Fibroblast of the aortic adventitia (primary cell): ENCODE data around the gene DLGAP4. TPM values are rescaled to one million over a fixed set of nuclear protein-coding genes. Genes with fewer than 3 reads are reported as not detected.
A peak's percentile ranks its signal among the peaks of the same experiment; 100 is the strongest.

ENCODE experiments used
- DNase-seq: peaks from one replicate; pipeline ENCODE4 v3.0.0-alpha.2; 2010; ENCODE audit warnings: low read depth
- H3K4me3 ChIP-seq: 2 replicates; pipeline ENCODE4 v1.5.1; 2011; ENCODE audit warnings: low read depth, mild to moderate bottlenecking, control low read depth, low read length, moderate library complexity
- CTCF ChIP-seq: IDR thresholded peaks from 2 replicates; pipeline ENCODE4 v1.5.1; 2011; ENCODE audit warnings: mild to moderate bottlenecking, low read length, control low read depth, inconsistent platforms; ENCODE audit not compliant: insufficient read depth
- total RNA-seq: library from RNA; depleted of rRNA; stranded (reverse); fragments of >200 nt; gene quantifications from 2 replicates; pipeline ENCODE4 v1.2.3, GENCODE V29; 2012; ENCODE audit warnings: low replicate concordance

DLGAP4 gene
- total RNA-seq, 1 donor = 19.5 TPM

DNA sequence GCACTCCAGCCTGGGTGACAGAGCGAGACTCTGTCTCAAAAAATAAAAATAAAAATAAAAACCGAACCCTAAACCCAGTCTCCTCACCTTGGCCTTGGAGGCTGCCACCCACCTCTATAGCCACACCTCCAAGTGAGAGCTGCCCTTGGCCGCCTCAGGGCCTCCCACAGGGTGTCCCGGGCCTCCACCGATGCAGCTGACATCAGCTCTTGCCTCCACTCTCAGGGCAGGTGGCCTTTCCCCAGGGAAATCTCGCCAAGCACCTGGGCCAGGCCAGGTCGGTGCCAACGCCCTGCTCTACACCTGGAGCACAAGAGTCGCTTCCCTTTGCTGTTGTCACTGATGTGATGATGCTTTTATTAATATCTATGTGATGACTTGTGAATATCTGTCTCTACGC, 226.2 kb downstream of the DLGAP4 start:
- no peak for DNase-seq
- TF ChIP-seq CTCF = no peak

DNA sequence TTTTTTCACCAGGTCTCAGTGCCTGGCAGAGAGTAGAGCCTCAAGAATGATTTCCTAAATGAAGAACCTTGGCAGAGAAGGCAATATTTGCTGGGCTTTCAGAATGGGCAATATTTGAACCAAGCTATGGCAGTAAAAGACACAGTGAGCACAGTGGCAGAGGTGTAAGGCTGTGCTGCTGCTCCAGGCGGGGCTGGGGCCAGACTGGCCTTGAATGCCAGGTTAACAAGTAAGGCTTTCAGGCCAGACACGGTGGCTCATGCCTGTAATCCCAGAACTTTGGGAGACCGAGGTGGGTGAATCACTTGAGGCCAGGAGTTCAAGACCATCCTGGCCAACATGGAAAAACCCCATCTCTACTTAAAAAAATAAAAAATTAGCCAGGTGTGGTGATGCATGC, 226.7 kb downstream of the DLGAP4 start:
- no peak overlapping the region for H3K4me3 ChIP-seq
- TF ChIP-seq CTCF = no peak
- no peak for DNase-seq

More for the DNA sequence above, 226.2 kb downstream of the DLGAP4 start:
- H3K4me3 ChIP-seq = no peak overlapping the region

DNA sequence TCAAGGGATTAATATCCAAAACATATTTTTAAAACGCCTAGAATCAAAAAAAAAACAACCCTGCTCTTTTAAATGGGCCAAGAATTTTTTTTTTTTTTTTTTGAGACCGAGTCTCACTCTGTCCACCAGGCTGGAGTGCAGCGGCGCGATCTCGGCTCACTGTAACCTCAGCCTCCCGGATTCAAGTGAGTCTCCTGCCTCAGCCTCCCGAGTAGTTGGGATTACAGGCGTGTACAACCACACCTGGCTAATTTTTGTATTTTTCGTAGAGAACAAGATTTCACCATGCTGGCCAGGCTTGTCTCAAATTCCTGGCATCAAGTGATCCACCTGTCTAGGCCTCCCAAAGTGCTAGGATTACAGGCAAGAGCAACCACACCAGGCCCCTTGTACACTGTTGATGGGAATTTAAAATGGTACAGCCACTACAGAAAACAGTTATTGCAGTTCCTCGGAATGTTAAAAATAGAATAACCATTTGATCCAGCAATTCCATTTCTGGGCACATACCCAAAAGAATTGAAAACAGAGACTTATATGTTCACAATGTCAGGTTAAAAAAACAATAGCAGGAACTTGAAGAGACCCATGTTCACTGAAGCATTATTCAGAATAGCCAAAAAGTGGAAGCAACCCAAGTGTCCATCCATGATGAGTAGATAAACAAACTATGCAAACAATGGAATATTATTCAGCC, 232.0 kb downstream of the DLGAP4 start:
- H3K4me3 ChIP-seq = no peak overlapping the region
- DNase-seq = peak; percentile 90
- TF ChIP-seq CTCF = peak; percentile 0

- no peak for DNase-seq
- TF ChIP-seq CTCF = no peak
- H3K4me3 ChIP-seq = peak overlapping the region; percentile 86
Observed at GRCh38 chr20:36540551-36541211, 234.5 kb downstream of the DLGAP4 start.

GRCh38 chr20:36541227-36541767, 235.2 kb downstream of the DLGAP4 start, which contains the start of gene MYL9:
MYL9 (plus strand) TSS chr20:36541519; CDS start chr20:36544885, 3,366 bp downstream.
- TF ChIP-seq CTCF = no peak
- DNase-seq = peak; percentile 57

GRCh38 chr20:36541768-36542488, 235.8 kb downstream of the DLGAP4 start:
- DNase-seq = peak; percentile 51
- TF ChIP-seq CTCF = peak; percentile 69
- H3K4me3 ChIP-seq = peak overlapping the region; percentile 86

More at GRCh38 chr20:36541227-36541767, 235.2 kb downstream of the DLGAP4 start, which contains the start of gene MYL9:
- H3K4me3 ChIP-seq = peak within 1 kb of the TSS; percentile 86
